GM18511 (cell line): Measurements from ENCODE around the gene RMDN2.

Source experiments
- ATAC-seq: cut with Tn5 transposase; IDR thresholded peaks from one replicate; pipeline ENCODE4 v1.9.1; 2021; ENCODE audit warnings: mild to moderate bottlenecking, moderate library complexity; ENCODE audit not compliant: unreplicated experiment

RMDN2 gene

GRCh38 chr2:37925063-37925897 is at the start of gene RMDN2:
RMDN2 (plus strand) TSS chr2:37925287; CDS start chr2:37929278, 3,991 bp downstream.
- ATAC-seq, result peak; percentile 96

GRCh38 chr2:37875403-37875906 is 49.6 kb upstream of the RMDN2 start:
- ATAC-seq, result no peak

- ATAC-seq, result no peak
Observed at GRCh38 chr2:37876227-37876626, 48.9 kb upstream of the RMDN2 start.

- ATAC-seq, result no peak
Observed at GRCh38 chr2:37877457-37878315, 47.4 kb upstream of the RMDN2 start.

GRCh38 chr2:37878536-37878935 is 46.6 kb upstream of the RMDN2 start:
- no peak for ATAC-seq

GRCh38 chr2:37880551-37880950 is 44.5 kb upstream of the RMDN2 start:
- no peak for ATAC-seq

- no peak for ATAC-seq
Observed at GRCh38 chr2:37881397-37881796, 43.7 kb upstream of the RMDN2 start.

GRCh38 chr2:37882036-37882435 is 43.1 kb upstream of the RMDN2 start:
- no peak for ATAC-seq

GRCh38 chr2:37883518-37883917 is 41.6 kb upstream of the RMDN2 start:
- no peak for ATAC-seq

- no peak for ATAC-seq
Observed at GRCh38 chr2:37885329-37885993, 39.6 kb upstream of the RMDN2 start.

GRCh38 chr2:37886745-37887144 is 38.3 kb upstream of the RMDN2 start:
- ATAC-seq, result no peak

- no peak for ATAC-seq
Observed at GRCh38 chr2:37887286-37887685, 37.8 kb upstream of the RMDN2 start.

- ATAC-seq, result no peak
Observed at GRCh38 chr2:37890893-37891495, 34.1 kb upstream of the RMDN2 start.

- no peak for ATAC-seq
Observed at GRCh38 chr2:37891846-37892435, 33.1 kb upstream of the RMDN2 start.

- ATAC-seq, result peak; percentile 83
Observed at GRCh38 chr2:37892436-37893114, 32.5 kb upstream of the RMDN2 start.

- no peak for ATAC-seq
Observed at GRCh38 chr2:37893327-37893726, 31.8 kb upstream of the RMDN2 start.

- ATAC-seq, result no peak
Observed at GRCh38 chr2:37894047-37894446, 31.0 kb upstream of the RMDN2 start.

- ATAC-seq, result no peak
Observed at GRCh38 chr2:37894601-37895000, 30.5 kb upstream of the RMDN2 start.

GRCh38 chr2:37895140-37895539 is 29.9 kb upstream of the RMDN2 start:
- ATAC-seq, result no peak

GRCh38 chr2:37896319-37896718 is 28.8 kb upstream of the RMDN2 start:
- ATAC-seq, result no peak
